Keratinocyte (primary cell): ENCODE results near the gene NGFR.

Source experiments
- EZH2 ChIP-seq: IDR thresholded peaks from one replicate; pipeline ENCODE4 v1.6.1; 2012; ENCODE audit warnings: inconsistent platforms, mild to moderate bottlenecking, low read length, moderate library complexity
- TF ChIP-seq, protein P1 (sequence below), 3 experiments: IDR thresholded peaks in 1 of 3; conservative IDR thresholded peaks in 1 of 3; optimal IDR thresholded peaks in 1 of 3; 2 replicates in 2 of 3; 3 replicates in 1 of 3; pipeline versions ENCODE3 to v1.5.1; 2011; ENCODE audit warnings: low read length in 3 of 3, mild to moderate bottlenecking in 3 of 3, moderate library complexity in 2 of 3, control low read depth in 1 of 3, inconsistent platforms in 1 of 3; ENCODE audit not compliant: insufficient read depth in 2 of 3; ENCODE audit errors: extremely low read depth in 1 of 3

DNA sequence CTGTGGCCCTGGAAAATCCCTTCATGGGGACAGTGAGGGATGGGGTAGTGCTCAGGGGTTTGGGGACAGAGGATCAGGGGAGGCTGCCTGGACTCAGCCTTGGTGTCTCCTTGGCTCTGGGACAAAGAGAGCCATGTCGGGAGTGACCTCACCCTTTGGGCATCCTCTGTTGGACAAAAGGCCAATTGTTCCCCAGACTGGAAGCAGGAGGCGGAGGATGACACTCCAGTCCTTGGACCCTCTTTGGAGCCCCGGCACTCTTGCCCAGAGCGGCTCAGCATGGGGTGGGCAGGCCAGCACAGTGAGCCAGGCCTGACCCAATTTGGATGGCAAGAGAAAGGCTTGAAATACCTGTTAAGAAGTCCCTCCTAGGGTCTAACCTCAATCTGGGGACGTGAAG is 41.0 kb upstream of the NGFR start:
- TF ChIP-seq, protein P1, sequence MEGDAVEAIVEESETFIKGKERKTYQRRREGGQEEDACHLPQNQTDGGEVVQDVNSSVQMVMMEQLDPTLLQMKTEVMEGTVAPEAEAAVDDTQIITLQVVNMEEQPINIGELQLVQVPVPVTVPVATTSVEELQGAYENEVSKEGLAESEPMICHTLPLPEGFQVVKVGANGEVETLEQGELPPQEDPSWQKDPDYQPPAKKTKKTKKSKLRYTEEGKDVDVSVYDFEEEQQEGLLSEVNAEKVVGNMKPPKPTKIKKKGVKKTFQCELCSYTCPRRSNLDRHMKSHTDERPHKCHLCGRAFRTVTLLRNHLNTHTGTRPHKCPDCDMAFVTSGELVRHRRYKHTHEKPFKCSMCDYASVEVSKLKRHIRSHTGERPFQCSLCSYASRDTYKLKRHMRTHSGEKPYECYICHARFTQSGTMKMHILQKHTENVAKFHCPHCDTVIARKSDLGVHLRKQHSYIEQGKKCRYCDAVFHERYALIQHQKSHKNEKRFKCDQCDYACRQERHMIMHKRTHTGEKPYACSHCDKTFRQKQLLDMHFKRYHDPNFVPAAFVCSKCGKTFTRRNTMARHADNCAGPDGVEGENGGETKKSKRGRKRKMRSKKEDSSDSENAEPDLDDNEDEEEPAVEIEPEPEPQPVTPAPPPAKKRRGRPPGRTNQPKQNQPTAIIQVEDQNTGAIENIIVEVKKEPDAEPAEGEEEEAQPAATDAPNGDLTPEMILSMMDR (optimal IDR thresholded peaks at IDR 0.05 in 1 of 3, IDR thresholded peaks at IDR 0.05 in 1 of 3, conservative IDR thresholded peaks at IDR 0.05 in 1 of 3; ENCODE audit: extremely low read depth in 1 of 3, insufficient read depth in 2 of 3, low read length in 3 of 3), result no peak
- TF ChIP-seq EZH2, result no peak
